ENCODE data around the gene TBX1.

Gene TBX1

DNA sequence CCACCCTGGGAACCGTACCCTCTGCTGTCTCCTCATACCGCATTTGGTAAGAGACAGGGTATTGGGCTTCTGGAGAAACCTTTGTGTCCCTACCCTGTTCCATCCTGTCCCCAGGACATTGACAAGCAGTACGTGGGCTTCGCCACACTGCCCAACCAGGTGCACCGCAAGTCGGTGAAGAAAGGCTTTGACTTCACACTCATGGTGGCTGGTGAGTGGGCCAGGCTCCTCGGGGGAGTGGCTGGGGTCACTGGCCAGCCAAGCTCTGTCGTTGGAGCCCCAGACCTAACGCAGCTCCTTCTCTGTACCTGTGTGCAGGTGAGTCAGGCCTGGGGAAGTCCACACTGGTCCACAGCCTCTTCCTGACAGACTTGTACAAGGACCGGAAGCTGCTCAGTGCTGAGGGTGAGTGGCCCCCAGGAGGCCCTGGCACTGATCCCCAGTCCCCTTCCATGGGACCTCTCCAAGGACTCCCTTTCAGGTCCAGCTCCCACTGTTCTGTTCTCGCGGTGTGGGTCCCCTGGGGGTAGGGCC is 41.0 kb upstream of the TBX1 start:
- TF ChIP-seq CTCF (IDR thresholded peaks at IDR 0.05; ENCODE audit: low read depth, low read length, missing control alignments): no peak
- no peak overlapping the region for H3K4me3 ChIP-seq (ENCODE audit: low read depth, low read length)
- in situ Hi-C loops (cut with HindIII; ENCODE audit: low sequenced_read_pairs): no loop called here
- DNase-seq (ENCODE audit: low read depth): no peak

DNA sequence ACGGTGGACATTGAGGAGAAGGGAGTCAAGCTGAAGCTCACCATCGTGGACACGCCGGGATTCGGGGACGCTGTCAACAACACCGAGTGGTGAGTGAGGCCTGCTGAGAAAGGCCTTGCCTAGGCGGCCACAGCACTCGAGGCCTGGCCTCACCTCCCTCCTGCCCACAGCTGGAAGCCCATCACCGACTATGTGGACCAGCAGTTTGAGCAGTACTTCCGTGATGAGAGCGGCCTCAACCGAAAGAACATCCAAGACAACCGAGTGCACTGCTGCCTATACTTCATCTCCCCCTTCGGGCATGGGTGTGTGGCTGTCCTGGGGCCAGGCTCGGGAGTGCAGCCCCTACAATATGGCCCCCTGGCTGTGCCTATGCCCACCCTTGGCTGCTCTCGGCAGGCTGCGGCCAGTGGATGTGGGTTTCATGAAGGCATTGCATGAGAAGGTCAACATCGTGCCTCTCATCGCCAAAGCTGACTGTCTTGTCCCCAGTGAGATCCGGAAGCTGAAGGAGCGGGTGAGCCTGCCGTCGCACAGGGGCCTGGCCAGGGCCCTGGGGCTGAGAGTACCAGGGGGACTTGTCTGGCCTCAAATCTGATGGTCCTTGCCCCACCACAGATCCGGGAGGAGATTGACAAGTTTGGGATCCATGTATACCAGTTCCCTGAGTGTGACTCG is 40.3 kb upstream of the TBX1 start:
- no peak overlapping the region for H3K4me3 ChIP-seq (ENCODE audit: low read depth, low read length)
- no peak for DNase-seq (ENCODE audit: low read depth)
- TF ChIP-seq CTCF (IDR thresholded peaks at IDR 0.05; ENCODE audit: low read depth, low read length, missing control alignments): no peak
- in situ Hi-C loops (cut with HindIII; ENCODE audit: low sequenced_read_pairs): no loop called here

- in situ Hi-C loops (cut with HindIII; ENCODE audit: low sequenced_read_pairs): no loop called here
- no peak overlapping the region for H3K4me3 ChIP-seq (ENCODE audit: low read depth, low read length)
- no peak for TF ChIP-seq CTCF (IDR thresholded peaks at IDR 0.05; ENCODE audit: low read depth, low read length, missing control alignments)
- DNase-seq (ENCODE audit: low read depth): no peak
Observed at GRCh38 chr22:19720999-19721329, 39.6 kb upstream of the TBX1 start.

- no peak overlapping the region for H3K4me3 ChIP-seq (ENCODE audit: low read depth, low read length)
- no peak for DNase-seq (ENCODE audit: low read depth)
- no peak for TF ChIP-seq CTCF (IDR thresholded peaks at IDR 0.05; ENCODE audit: low read depth, low read length, missing control alignments)
- in situ Hi-C loops (cut with HindIII; ENCODE audit: low sequenced_read_pairs): no loop called here
Observed at GRCh38 chr22:19721330-19722177, 39.0 kb upstream of the TBX1 start.

GRCh38 chr22:19722178-19722981 is 38.2 kb upstream of the TBX1 start:
- no peak for DNase-seq (ENCODE audit: low read depth)
- H3K4me3 ChIP-seq (ENCODE audit: low read depth, low read length): no peak overlapping the region
- no peak for TF ChIP-seq CTCF (IDR thresholded peaks at IDR 0.05; ENCODE audit: low read depth, low read length, missing control alignments)
- in situ Hi-C loops (cut with HindIII; ENCODE audit: low sequenced_read_pairs): no loop called here

- in situ Hi-C loops (cut with HindIII; ENCODE audit: low sequenced_read_pairs): no loop called here
- DNase-seq (ENCODE audit: low read depth): no peak
- H3K4me3 ChIP-seq (ENCODE audit: low read depth, low read length): no peak overlapping the region
- TF ChIP-seq CTCF (IDR thresholded peaks at IDR 0.05; ENCODE audit: low read depth, low read length, missing control alignments): no peak
Observed at GRCh38 chr22:19722982-19723231, 37.7 kb upstream of the TBX1 start.
